ENCODE data around the gene ECT2L. TPM values are rescaled to one million over a fixed set of nuclear protein-coding genes. Genes with fewer than 3 reads are reported as not detected.

ECT2L gene
- total and polyA plus RNA-seq, 7 experiments from 2014 or later, result 0.13 to 0.27 (median 0.15) TPM; not detected in 4

GRCh38 chr6:138821519-138821918 lies 25.6 kb downstream of the ECT2L start:
- Mint-ChIP-seq H3K4me1 (peaks cover 0 to 29% (median 7%) of the 10 kb centered on the region in 7 donors), H3K9me3 (no peaks in the 10 kb centered on the region), H3K27me3 (no peaks in the 10 kb centered on the region), H3K27ac (no peak overlapping the region), H3K36me3 (no peaks in the 10 kb centered on the region), H3K4me3 (no peak overlapping the region)
- no peak for ATAC-seq
- intact Hi-C loops (cut with micrococcal nuclease), result no loop called here
- DNase-seq, result no peak
- Histone ChIP-seq H3K4me3 (ENCODE audit: low read length) (no peak overlapping the region), H3K36me3 (ENCODE audit: control insufficient read depth in 2 of 3, insufficient read depth in 3 of 3, low read length in 3 of 3) (no peaks in the 10 kb centered on the region), H3K27ac (ENCODE audit: low read depth, low read length) (no peak overlapping the region), H3K4me1 (ENCODE audit: control insufficient read depth in 2 of 2, insufficient read depth in 2 of 2, low read length in 2 of 2) (peaks cover 0 to 4% of the 10 kb centered on the region in 2 donors), H3K9me3 (ENCODE audit: control insufficient read depth in 2 of 3, low read length in 3 of 3) (no peaks in the 10 kb centered on the region), H3K27me3 (ENCODE audit: control insufficient read depth in 2 of 2, insufficient read depth in 2 of 2, low read length in 2 of 2) (no peaks in the 10 kb centered on the region)
- ChIA-PET CTCF (no interaction called here), POLR2A (no interaction called here)

- POLR2A ChIA-PET, result no interaction called here
- Mint-ChIP-seq H3K27me3 (no peaks in the 10 kb centered on the region), H3K36me3 (no peaks in the 10 kb centered on the region), H3K27ac (peak overlapping the region in 5 of 9 donors; percentile 2 to 71 (median 28)), H3K4me1 (peaks cover 0 to 10% (median 7%) of the 10 kb centered on the region in 7 donors), H3K4me3 (peak overlapping the region in 1 of 10 donors; percentile 68), H3K9me3 (peaks cover 0 to 3% (median 0%) of the 10 kb centered on the region in 11 donors)
- peaks cover 0 to 4% of the 10 kb centered on the region in 2 donors for H3K4me1 ChIP-seq (ENCODE audit: control insufficient read depth in 2 of 2, insufficient read depth in 2 of 2, low read length in 2 of 2)
- ATAC-seq (no peak), DNase-seq (peak in 7 of 9 donors; percentile 12 to 38 (median 14))
- intact Hi-C loops (cut with micrococcal nuclease), result no loop called here
- no peaks in the 10 kb centered on the region for H3K27me3 ChIP-seq (ENCODE audit: control insufficient read depth in 2 of 2, insufficient read depth in 2 of 2, low read length in 2 of 2)
- H3K9me3 ChIP-seq (ENCODE audit: control insufficient read depth in 2 of 3, low read length in 3 of 3), result no peaks in the 10 kb centered on the region
- CTCF ChIA-PET, result no interaction called here
- H3K27ac ChIP-seq (ENCODE audit: low read depth, low read length), result no peak overlapping the region
- no peaks in the 10 kb centered on the region for H3K36me3 ChIP-seq (ENCODE audit: control insufficient read depth in 2 of 3, insufficient read depth in 3 of 3, low read length in 3 of 3)
- H3K4me3 ChIP-seq (ENCODE audit: low read length), result no peak overlapping the region
Observed at GRCh38 chr6:138824482-138825144, 28.7 kb downstream of the ECT2L start.

GRCh38 chr6:138830248-138830647 lies 34.4 kb downstream of the ECT2L start:
- H3K4me1 Mint-ChIP-seq, result no peaks in the 10 kb centered on the region
- CTCF ChIA-PET, result interaction anchor here (0.9 kb wide), 1 partner anchor 322 kb away, joined by 3 read pairs; no protein-coding TSS in a partner anchor
- no peaks in the 10 kb centered on the region for H3K36me3 Mint-ChIP-seq
- Histone ChIP-seq H3K4me3 (ENCODE audit: low read length) (no peak overlapping the region), H3K27me3 (ENCODE audit: control insufficient read depth in 2 of 2, insufficient read depth in 2 of 2, low read length in 2 of 2) (no peaks in the 10 kb centered on the region), H3K27ac (ENCODE audit: low read depth, low read length) (no peak overlapping the region), H3K9me3 (ENCODE audit: control insufficient read depth in 2 of 3, low read length in 3 of 3) (no peaks in the 10 kb centered on the region), H3K4me1 (ENCODE audit: control insufficient read depth in 2 of 2, insufficient read depth in 2 of 2, low read length in 2 of 2) (no peaks in the 10 kb centered on the region), H3K36me3 (ENCODE audit: control insufficient read depth in 2 of 3, insufficient read depth in 3 of 3, low read length in 3 of 3) (no peaks in the 10 kb centered on the region)
- H3K9me3 Mint-ChIP-seq, result peaks cover 0 to 3% (median 0%) of the 10 kb centered on the region in 11 donors
- intact Hi-C loops (cut with micrococcal nuclease), result no loop called here
- no peak for ATAC-seq
- H3K27ac Mint-ChIP-seq, result no peak overlapping the region
- H3K4me3 Mint-ChIP-seq, result no peak overlapping the region
- POLR2A ChIA-PET, result no interaction called here
- DNase-seq, result no peak
- no peaks in the 10 kb centered on the region for H3K27me3 Mint-ChIP-seq

GRCh38 chr6:138832182-138832581 lies 36.3 kb downstream of the ECT2L start:
- no peaks in the 10 kb centered on the region for H3K9me3 ChIP-seq (ENCODE audit: control insufficient read depth in 2 of 3, low read length in 3 of 3)
- H3K27me3 Mint-ChIP-seq, result no peaks in the 10 kb centered on the region
- ATAC-seq (no peak), DNase-seq (no peak)
- no peaks in the 10 kb centered on the region for H3K27me3 ChIP-seq (ENCODE audit: control insufficient read depth in 2 of 2, insufficient read depth in 2 of 2, low read length in 2 of 2)
- H3K4me1 Mint-ChIP-seq, result no peaks in the 10 kb centered on the region
- no peaks in the 10 kb centered on the region for H3K4me1 ChIP-seq (ENCODE audit: control insufficient read depth in 2 of 2, insufficient read depth in 2 of 2, low read length in 2 of 2)
- no peak overlapping the region for H3K27ac Mint-ChIP-seq
- H3K27ac ChIP-seq (ENCODE audit: low read depth, low read length), result no peak overlapping the region
- no peaks in the 10 kb centered on the region for H3K36me3 ChIP-seq (ENCODE audit: control insufficient read depth in 2 of 3, insufficient read depth in 3 of 3, low read length in 3 of 3)
- no peaks in the 10 kb centered on the region for H3K36me3 Mint-ChIP-seq
- H3K4me3 Mint-ChIP-seq, result no peak overlapping the region
- H3K9me3 Mint-ChIP-seq, result no peaks in the 10 kb centered on the region
- CTCF ChIA-PET, result no interaction called here
- intact Hi-C loops (cut with micrococcal nuclease), result no loop called here
- POLR2A ChIA-PET, result no interaction called here
- no peak overlapping the region for H3K4me3 ChIP-seq (ENCODE audit: low read length)

DNA sequence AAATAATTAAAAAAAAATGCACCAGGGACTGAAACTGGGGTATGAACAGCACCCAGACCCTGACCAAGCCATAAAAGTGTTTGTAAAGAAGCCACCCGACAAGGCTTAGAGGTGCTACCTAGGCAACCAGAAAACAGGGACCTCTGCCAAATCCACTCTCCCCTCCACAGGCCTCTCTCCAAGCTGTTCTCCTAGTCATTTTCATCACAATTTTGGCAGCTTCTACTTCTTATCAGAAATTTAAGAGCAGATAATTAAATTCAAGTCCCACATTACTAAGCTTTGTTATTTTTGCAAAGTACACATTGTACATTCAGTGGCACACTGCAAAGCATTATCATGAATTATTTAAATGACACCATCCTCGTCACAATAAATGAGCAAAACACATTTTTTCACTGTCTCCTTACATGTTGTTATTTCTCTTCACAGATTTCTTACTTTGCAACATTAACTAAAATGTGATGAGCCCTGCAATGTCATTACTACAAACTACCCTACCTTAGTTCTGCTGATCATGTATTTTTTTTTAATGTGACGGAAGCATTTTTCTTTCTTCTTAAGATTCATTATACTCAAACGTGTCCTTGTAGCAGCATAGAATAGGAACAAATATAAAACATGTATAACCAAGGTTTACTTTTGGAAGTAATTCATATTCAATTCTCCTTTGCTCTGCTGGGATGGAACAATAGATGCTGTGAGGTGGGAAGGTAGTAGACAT lies 38.1 kb downstream of the ECT2L start:
- no peaks in the 10 kb centered on the region for H3K36me3 Mint-ChIP-seq
- H3K27ac Mint-ChIP-seq, result peak overlapping the region in 1 of 9 donors; percentile 42
- no peaks in the 10 kb centered on the region for H3K9me3 Mint-ChIP-seq
- no peak for DNase-seq
- Histone ChIP-seq H3K9me3 (ENCODE audit: control insufficient read depth in 2 of 3, low read length in 3 of 3) (no peaks in the 10 kb centered on the region), H3K4me3 (ENCODE audit: low read length) (no peak overlapping the region), H3K4me1 (ENCODE audit: control insufficient read depth in 2 of 2, insufficient read depth in 2 of 2, low read length in 2 of 2) (no peaks in the 10 kb centered on the region), H3K36me3 (ENCODE audit: control insufficient read depth in 2 of 3, insufficient read depth in 3 of 3, low read length in 3 of 3) (no peaks in the 10 kb centered on the region), H3K27ac (ENCODE audit: low read depth, low read length) (no peak overlapping the region), H3K27me3 (ENCODE audit: control insufficient read depth in 2 of 2, insufficient read depth in 2 of 2, low read length in 2 of 2) (no peaks in the 10 kb centered on the region)
- H3K27me3 Mint-ChIP-seq, result no peaks in the 10 kb centered on the region
- no peak for ATAC-seq
- CTCF ChIA-PET, result interaction anchor here (0.7 kb wide), 1 partner anchor 36 kb away, joined by 3 read pairs; no protein-coding TSS in a partner anchor
- no peaks in the 10 kb centered on the region for H3K4me1 Mint-ChIP-seq
- POLR2A ChIA-PET, result no interaction called here
- intact Hi-C loops (cut with micrococcal nuclease), result no loop called here
- H3K4me3 Mint-ChIP-seq, result no peak overlapping the region

DNA sequence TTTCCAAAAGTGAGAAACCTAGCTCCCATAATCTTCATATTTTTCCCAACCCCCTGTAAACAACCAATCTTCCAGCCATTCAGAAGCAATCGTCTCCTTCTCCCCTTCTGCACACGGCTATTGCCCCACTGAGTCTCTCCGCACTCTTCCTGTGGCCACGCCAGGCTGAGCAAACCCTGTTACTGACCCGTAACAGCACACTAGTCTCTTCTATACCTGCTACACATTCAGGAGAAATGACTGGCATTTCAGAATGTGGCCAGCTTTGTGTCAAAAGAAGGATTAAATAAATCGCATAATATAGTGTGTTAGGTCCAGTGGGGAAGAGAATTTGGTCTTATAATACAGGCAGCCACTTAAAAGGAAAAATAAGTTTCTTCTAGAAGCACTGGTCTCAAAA lies 41.4 kb downstream of the ECT2L start:
- Histone ChIP-seq H3K27ac (ENCODE audit: low read depth, low read length) (no peak overlapping the region), H3K27me3 (ENCODE audit: control insufficient read depth in 2 of 2, insufficient read depth in 2 of 2, low read length in 2 of 2) (no peaks in the 10 kb centered on the region), H3K4me3 (ENCODE audit: low read length) (no peak overlapping the region), H3K9me3 (ENCODE audit: control insufficient read depth in 2 of 3, low read length in 3 of 3) (no peaks in the 10 kb centered on the region), H3K36me3 (ENCODE audit: control insufficient read depth in 2 of 3, insufficient read depth in 3 of 3, low read length in 3 of 3) (no peaks in the 10 kb centered on the region), H3K4me1 (ENCODE audit: control insufficient read depth in 2 of 2, insufficient read depth in 2 of 2, low read length in 2 of 2) (no peaks in the 10 kb centered on the region)
- H3K4me1 Mint-ChIP-seq, result no peaks in the 10 kb centered on the region
- DNase-seq (no peak), ATAC-seq (no peak)
- ChIA-PET CTCF (no interaction called here), POLR2A (no interaction called here)
- H3K9me3 Mint-ChIP-seq, result peaks cover 0 to 7% (median 0%) of the 10 kb centered on the region in 11 donors
- no peak overlapping the region for H3K4me3 Mint-ChIP-seq
- peaks cover 0 to 2% (median 0%) of the 10 kb centered on the region in 5 donors for H3K27me3 Mint-ChIP-seq
- intact Hi-C loops (cut with micrococcal nuclease), result no loop called here
- H3K27ac Mint-ChIP-seq, result no peak overlapping the region
- peaks cover 0 to 5% (median 0%) of the 10 kb centered on the region in 5 donors for H3K36me3 Mint-ChIP-seq
